ENCODE results near the gene PROB1. TPM values are rescaled to one million over a fixed set of nuclear protein-coding genes. Genes with fewer than 3 reads are reported as not detected.

PROB1 gene
- total and polyA plus RNA-seq, 9 of the 15 experiments (the other 6 are each of a cell fraction or from before 2014, with no cell fraction given), result 0.01 to 1.8 (median 0.47) TPM

DNA sequence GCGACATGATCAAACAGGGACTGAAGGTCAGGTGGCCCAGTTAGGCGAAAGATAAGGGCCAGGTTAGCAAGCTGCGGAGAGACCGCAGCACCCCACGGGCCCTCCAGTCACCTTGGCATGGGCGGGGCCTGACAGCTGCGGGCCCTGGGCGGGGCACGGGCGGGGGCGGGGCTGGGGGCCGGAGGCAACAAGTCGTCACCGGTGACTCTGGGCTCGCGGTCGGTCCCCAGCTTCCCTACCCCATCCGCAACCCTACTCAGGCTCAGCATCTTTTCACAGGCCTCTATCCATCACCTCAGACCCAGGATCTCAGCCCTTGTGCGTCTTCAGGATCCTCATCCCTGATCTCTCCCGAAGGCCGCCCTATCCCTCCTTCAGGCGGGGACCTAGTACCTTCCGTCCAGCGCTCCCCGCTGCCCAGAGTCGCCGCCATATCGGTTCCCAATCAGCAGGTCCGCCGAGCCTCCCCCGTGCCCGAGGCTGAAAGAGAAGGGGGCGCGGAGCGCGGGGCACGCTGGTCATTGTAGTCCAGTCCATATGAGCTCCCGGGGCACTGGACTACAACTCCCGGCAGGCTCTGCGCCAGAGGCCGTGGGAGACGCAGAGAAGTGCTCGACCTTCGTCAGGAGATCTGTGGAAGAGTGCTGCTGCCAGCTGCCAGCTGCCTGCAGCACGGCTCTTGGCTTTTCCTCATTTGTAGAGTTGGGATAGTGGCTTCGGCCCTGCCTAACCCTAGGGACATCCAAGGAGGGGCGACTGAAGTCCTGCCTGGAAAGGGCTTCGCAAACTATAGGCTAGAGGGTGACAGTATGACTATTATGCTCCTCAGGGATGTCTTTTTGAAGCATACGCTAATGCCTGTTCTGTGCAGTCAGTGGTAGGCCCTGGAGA, 44.4 kb upstream of the PROB1 start, which contains the start of gene DNAJC18 (continued):
- no peak for TF ChIP-seq TEAD2 (tag; IDR thresholded peaks at IDR 0.05)
- TF ChIP-seq EHMT2 (IDR thresholded peaks at IDR 0.05), result no peak
- no peak for TF ChIP-seq COPS2 (conservative IDR thresholded peaks at IDR 0.05)
- TF ChIP-seq, protein P1, sequence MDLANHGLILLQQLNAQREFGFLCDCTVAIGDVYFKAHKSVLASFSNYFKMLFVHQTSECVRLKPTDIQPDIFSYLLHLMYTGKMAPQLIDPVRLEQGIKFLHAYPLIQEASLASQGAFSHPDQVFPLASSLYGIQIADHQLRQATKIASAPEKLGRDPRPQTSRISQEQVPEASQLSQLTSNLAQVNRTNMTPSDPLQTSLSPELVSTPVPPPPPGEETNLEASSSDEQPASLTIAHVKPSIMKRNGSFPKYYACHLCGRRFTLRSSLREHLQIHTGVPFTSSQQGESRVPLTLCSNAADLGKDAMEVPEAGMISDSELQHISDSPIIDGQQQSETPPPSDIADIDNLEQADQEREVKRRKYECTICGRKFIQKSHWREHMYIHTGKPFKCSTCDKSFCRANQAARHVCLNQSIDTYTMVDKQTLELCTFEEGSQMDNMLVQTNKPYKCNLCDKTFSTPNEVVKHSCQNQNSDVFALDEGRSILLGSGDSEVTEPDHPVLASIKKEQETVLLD (IDR thresholded peaks at IDR 0.05), result no peak
- TF ChIP-seq HNRNPUL1 (IDR thresholded peaks at IDR 0.05; ENCODE audit: low read length), result no peak
- TF ChIP-seq, protein P2, sequence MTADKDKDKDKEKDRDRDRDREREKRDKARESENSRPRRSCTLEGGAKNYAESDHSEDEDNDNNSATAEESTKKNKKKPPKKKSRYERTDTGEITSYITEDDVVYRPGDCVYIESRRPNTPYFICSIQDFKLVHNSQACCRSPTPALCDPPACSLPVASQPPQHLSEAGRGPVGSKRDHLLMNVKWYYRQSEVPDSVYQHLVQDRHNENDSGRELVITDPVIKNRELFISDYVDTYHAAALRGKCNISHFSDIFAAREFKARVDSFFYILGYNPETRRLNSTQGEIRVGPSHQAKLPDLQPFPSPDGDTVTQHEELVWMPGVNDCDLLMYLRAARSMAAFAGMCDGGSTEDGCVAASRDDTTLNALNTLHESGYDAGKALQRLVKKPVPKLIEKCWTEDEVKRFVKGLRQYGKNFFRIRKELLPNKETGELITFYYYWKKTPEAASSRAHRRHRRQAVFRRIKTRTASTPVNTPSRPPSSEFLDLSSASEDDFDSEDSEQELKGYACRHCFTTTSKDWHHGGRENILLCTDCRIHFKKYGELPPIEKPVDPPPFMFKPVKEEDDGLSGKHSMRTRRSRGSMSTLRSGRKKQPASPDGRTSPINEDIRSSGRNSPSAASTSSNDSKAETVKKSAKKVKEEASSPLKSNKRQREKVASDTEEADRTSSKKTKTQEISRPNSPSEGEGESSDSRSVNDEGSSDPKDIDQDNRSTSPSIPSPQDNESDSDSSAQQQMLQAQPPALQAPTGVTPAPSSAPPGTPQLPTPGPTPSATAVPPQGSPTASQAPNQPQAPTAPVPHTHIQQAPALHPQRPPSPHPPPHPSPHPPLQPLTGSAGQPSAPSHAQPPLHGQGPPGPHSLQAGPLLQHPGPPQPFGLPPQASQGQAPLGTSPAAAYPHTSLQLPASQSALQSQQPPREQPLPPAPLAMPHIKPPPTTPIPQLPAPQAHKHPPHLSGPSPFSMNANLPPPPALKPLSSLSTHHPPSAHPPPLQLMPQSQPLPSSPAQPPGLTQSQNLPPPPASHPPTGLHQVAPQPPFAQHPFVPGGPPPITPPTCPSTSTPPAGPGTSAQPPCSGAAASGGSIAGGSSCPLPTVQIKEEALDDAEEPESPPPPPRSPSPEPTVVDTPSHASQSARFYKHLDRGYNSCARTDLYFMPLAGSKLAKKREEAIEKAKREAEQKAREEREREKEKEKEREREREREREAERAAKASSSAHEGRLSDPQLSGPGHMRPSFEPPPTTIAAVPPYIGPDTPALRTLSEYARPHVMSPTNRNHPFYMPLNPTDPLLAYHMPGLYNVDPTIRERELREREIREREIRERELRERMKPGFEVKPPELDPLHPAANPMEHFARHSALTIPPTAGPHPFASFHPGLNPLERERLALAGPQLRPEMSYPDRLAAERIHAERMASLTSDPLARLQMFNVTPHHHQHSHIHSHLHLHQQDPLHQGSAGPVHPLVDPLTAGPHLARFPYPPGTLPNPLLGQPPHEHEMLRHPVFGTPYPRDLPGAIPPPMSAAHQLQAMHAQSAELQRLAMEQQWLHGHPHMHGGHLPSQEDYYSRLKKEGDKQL (CRISPR knock-in tag; IDR thresholded peaks at IDR 0.05; ENCODE audit: borderline replicate concordance), result no peak
- TF ChIP-seq, protein P3, sequence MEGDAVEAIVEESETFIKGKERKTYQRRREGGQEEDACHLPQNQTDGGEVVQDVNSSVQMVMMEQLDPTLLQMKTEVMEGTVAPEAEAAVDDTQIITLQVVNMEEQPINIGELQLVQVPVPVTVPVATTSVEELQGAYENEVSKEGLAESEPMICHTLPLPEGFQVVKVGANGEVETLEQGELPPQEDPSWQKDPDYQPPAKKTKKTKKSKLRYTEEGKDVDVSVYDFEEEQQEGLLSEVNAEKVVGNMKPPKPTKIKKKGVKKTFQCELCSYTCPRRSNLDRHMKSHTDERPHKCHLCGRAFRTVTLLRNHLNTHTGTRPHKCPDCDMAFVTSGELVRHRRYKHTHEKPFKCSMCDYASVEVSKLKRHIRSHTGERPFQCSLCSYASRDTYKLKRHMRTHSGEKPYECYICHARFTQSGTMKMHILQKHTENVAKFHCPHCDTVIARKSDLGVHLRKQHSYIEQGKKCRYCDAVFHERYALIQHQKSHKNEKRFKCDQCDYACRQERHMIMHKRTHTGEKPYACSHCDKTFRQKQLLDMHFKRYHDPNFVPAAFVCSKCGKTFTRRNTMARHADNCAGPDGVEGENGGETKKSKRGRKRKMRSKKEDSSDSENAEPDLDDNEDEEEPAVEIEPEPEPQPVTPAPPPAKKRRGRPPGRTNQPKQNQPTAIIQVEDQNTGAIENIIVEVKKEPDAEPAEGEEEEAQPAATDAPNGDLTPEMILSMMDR (IDR thresholded peaks at IDR 0.05 in 2 of 3, conservative IDR thresholded peaks at IDR 0.05 in 1 of 3; ENCODE audit: insufficient read depth in 2 of 3, low read depth in 1 of 3, low read length in 3 of 3), result no peak
- TF ChIP-seq ZNF347 (CRISPR knock-in tag; IDR thresholded peaks at IDR 0.05; ENCODE audit: low read depth), result no peak
- TF ChIP-seq ZNF408 (CRISPR knock-in tag; IDR thresholded peaks at IDR 0.05; ENCODE audit: low read depth), result no peak
- TF ChIP-seq, protein P4, sequence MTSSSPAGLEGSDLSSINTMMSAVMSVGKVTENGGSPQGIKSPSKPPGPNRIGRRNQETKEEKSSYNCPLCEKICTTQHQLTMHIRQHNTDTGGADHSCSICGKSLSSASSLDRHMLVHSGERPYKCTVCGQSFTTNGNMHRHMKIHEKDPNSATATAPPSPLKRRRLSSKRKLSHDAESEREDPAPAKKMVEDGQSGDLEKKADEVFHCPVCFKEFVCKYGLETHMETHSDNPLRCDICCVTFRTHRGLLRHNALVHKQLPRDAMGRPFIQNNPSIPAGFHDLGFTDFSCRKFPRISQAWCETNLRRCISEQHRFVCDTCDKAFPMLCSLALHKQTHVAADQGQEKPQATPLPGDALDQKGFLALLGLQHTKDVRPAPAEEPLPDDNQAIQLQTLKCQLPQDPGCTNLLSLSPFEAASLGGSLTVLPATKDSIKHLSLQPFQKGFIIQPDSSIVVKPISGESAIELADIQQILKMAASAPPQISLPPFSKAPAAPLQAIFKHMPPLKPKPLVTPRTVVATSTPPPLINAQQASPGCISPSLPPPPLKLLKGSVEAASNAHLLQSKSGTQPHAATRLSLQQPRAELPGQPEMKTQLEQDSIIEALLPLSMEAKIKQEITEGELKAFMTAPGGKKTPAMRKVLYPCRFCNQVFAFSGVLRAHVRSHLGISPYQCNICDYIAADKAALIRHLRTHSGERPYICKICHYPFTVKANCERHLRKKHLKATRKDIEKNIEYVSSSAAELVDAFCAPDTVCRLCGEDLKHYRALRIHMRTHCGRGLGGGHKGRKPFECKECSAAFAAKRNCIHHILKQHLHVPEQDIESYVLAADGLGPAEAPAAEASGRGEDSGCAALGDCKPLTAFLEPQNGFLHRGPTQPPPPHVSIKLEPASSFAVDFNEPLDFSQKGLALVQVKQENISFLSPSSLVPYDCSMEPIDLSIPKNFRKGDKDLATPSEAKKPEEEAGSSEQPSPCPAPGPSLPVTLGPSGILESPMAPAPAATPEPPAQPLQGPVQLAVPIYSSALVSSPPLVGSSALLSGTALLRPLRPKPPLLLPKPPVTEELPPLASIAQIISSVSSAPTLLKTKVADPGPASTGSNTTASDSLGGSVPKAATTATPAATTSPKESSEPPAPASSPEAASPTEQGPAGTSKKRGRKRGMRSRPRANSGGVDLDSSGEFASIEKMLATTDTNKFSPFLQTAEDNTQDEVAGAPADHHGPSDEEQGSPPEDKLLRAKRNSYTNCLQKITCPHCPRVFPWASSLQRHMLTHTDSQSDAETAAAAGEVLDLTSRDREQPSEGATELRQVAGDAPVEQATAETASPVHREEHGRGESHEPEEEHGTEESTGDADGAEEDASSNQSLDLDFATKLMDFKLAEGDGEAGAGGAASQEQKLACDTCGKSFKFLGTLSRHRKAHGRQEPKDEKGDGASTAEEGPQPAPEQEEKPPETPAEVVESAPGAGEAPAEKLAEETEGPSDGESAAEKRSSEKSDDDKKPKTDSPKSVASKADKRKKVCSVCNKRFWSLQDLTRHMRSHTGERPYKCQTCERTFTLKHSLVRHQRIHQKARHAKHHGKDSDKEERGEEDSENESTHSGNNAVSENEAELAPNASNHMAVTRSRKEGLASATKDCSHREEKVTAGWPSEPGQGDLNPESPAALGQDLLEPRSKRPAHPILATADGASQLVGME (CRISPR knock-in tag; IDR thresholded peaks at IDR 0.05), result peak; percentile 97
- TF ChIP-seq JUN (IDR thresholded peaks at IDR 0.05; ENCODE audit: borderline replicate concordance, low read depth, low read length), result no peak
- no peak for TF ChIP-seq JUN (CRISPR knock-in tag; IDR thresholded peaks at IDR 0.05; ENCODE audit: borderline replicate concordance)
